MCF 10A (cell line): Measurements from ENCODE around the gene CNTNAP2. TPM values are rescaled to one million over a fixed set of nuclear protein-coding genes. Genes with fewer than 3 reads are reported as not detected.

Experiments used
- BruUV-seq: library from RNA; stranded (reverse); fragments of 400-500 nt; replicated peaks from 2 replicates; lab custom pipeline; 2021; lab: Mats Ljungman, UMichigan
- CTCF ChIA-PET: fragments of 300-600 bp; sonication (Branson Sonifier 250); formaldehyde crosslinking; extraction: SDS; loops from one replicate; lab custom pipeline; 2021; ENCODE audit warnings: antibody characterized with exemption, inconsistent platforms; lab: Yijun Ruan, JAX
- POLR2A ChIA-PET: fragments of 300-600, 350-650 bp; sonication (Branson Sonifier 250); formaldehyde crosslinking; extraction: SDS; loops from one replicate; lab custom pipeline; 2020; ENCODE audit warnings: antibody characterized with exemption, inconsistent platforms; lab: Yijun Ruan, JAX
- DNase-seq: peaks from one replicate; pipeline ENCODE4 v3.0.0-alpha.2; 2018; ENCODE audit not compliant: unreplicated experiment
- H3K27ac Mint-ChIP-seq: one replicate; pipeline ENCODE4 v1.8.0; 2022; ENCODE audit warnings: mild to moderate bottlenecking, low read depth, mixed read lengths; ENCODE audit not compliant: unreplicated experiment
- H3K27me3 Mint-ChIP-seq: one replicate; pipeline ENCODE4 v1.8.0; 2022; ENCODE audit warnings: mixed read lengths; ENCODE audit not compliant: insufficient read depth, unreplicated experiment
- H3K36me3 Mint-ChIP-seq: one replicate; pipeline ENCODE4 v1.8.0; 2022; ENCODE audit warnings: mild to moderate bottlenecking, moderate library complexity, mixed read lengths; ENCODE audit not compliant: insufficient read depth, unreplicated experiment
- H3K4me1 Mint-ChIP-seq: one replicate; pipeline ENCODE4 v1.8.0; 2022; ENCODE audit warnings: mixed read lengths; ENCODE audit not compliant: insufficient read depth, unreplicated experiment
- H3K4me3 Mint-ChIP-seq: one replicate; pipeline ENCODE4 v1.8.0; 2022; ENCODE audit warnings: mild to moderate bottlenecking, moderate library complexity, mixed read lengths; ENCODE audit not compliant: unreplicated experiment
- H3K9me3 Mint-ChIP-seq: one replicate; pipeline ENCODE4 v1.8.0; 2022; ENCODE audit warnings: mixed read lengths; ENCODE audit not compliant: unreplicated experiment
- intact Hi-C: fragments of 100-400 bp; cut with micrococcal nuclease; formaldehyde crosslinking; loops from 2 replicates; pipeline ENCODE4 v1.14.1; 2022
- total RNA-seq: library from RNA; stranded (reverse); gene quantifications from 2 replicates; pipeline ENCODE4 v1.2.3, GENCODE V29; 2022
- TF ChIP-seq, protein P1 (sequence below): fragments of 200-600 bp; IDR thresholded peaks from one replicate; pipeline ENCODE4 v1.8.0; 2022; ENCODE audit warnings: antibody characterized with exemption, mild to moderate bottlenecking; ENCODE audit not compliant: unreplicated experiment

CNTNAP2 gene
- total RNA-seq, 1 experiment from 2014 or later = 1.1 TPM

DNA sequence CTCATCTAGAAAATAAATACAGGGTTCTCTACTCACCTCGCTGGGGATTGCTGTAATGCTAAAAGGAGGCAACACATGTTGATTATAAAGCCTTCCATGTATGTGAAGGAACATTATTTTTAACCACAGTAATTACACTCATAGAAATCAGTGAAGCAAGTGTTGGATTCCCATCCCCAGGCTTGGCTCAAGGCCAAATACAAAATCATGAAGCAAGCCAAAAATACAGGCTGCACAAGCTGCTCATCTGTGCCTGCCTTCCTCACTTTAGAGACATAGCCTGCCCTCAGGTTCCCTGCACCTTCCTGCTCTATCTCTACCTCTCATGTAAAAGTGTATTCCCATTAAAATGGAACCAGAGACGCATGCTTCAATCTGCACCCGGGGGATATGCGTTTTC is 1396.8 kb downstream of the CNTNAP2 start:
- Mint-ChIP-seq H3K36me3 (no peaks in the 10 kb centered on the region), H3K9me3 (peaks cover under 1% of the 10 kb centered on the region), H3K4me3 (no peak overlapping the region), H3K27ac (no peak overlapping the region), H3K27me3 (no peaks in the 10 kb centered on the region), H3K4me1 (peaks cover 6% of the 10 kb centered on the region)
- TF ChIP-seq, protein P1, sequence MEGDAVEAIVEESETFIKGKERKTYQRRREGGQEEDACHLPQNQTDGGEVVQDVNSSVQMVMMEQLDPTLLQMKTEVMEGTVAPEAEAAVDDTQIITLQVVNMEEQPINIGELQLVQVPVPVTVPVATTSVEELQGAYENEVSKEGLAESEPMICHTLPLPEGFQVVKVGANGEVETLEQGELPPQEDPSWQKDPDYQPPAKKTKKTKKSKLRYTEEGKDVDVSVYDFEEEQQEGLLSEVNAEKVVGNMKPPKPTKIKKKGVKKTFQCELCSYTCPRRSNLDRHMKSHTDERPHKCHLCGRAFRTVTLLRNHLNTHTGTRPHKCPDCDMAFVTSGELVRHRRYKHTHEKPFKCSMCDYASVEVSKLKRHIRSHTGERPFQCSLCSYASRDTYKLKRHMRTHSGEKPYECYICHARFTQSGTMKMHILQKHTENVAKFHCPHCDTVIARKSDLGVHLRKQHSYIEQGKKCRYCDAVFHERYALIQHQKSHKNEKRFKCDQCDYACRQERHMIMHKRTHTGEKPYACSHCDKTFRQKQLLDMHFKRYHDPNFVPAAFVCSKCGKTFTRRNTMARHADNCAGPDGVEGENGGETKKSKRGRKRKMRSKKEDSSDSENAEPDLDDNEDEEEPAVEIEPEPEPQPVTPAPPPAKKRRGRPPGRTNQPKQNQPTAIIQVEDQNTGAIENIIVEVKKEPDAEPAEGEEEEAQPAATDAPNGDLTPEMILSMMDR = no peak
- intact Hi-C loops = no loop called here
- CTCF ChIA-PET = no interaction called here
- BruUV-seq = no TSS peak
- no peak for DNase-seq
- POLR2A ChIA-PET = no interaction called here

DNA sequence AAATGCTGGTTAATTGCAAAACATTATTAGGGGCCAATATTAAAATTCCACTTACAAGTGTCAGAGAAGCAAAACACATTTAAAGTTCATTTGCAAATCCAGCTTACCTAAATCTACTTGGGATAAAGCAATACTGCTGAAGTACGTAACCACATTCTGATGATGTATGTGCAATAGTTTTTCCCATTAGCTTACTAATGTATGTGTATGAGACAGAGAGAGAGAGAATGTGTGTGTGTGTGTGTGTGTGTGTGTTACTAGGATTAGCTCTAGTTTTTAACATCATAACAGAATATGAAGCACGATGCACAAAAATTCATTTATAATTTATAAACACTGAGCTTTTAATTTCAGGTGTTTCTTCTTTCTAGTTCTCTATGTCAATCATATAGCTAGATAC is 1399.8 kb downstream of the CNTNAP2 start:
- intact Hi-C loops = no loop called here
- Mint-ChIP-seq H3K36me3 (no peaks in the 10 kb centered on the region), H3K4me1 (no peaks in the 10 kb centered on the region), H3K27me3 (no peaks in the 10 kb centered on the region), H3K27ac (no peak overlapping the region), H3K9me3 (no peaks in the 10 kb centered on the region), H3K4me3 (no peak overlapping the region)
- TF ChIP-seq, protein P1 = no peak
- BruUV-seq = no TSS peak
- DNase-seq = no peak
- ChIA-PET CTCF (interaction anchor here (0.6 kb wide), 2 partner anchors 1331 to 1599 kb away, joined by 3 to 5 read pairs; no protein-coding TSS in a partner anchor), POLR2A (no interaction called here)

DNA sequence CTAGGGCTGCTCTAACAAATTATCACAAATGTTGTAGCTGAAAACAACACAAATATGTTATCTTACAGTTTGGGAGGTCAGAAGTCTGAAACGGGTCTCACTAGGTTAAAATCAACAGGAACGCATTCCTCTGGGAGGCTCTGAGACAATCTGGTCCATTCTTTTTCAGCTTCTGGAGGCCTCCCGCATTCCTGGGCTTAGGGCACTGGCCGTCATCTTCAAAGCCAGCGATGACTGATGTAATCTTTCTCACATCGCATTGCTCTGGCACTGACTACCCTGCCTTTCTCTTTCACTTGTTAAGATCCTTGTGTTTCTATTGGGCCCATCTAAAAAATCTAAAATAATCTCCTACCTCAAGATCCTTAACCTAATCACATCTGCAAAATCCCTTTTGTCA is 1402.5 kb downstream of the CNTNAP2 start:
- Mint-ChIP-seq H3K9me3 (no peaks in the 10 kb centered on the region), H3K4me1 (no peaks in the 10 kb centered on the region), H3K4me3 (no peak overlapping the region), H3K27ac (no peak overlapping the region), H3K27me3 (no peaks in the 10 kb centered on the region), H3K36me3 (no peaks in the 10 kb centered on the region)
- TF ChIP-seq, protein P1 = no peak
- DNase-seq = no peak
- intact Hi-C loops = no loop called here
- CTCF ChIA-PET = interaction anchor here (0.6 kb wide), 1 partner anchor 1815 kb away, joined by 3 read pairs; no protein-coding TSS in a partner anchor
- BruUV-seq = no TSS peak
- POLR2A ChIA-PET = no interaction called here

DNA sequence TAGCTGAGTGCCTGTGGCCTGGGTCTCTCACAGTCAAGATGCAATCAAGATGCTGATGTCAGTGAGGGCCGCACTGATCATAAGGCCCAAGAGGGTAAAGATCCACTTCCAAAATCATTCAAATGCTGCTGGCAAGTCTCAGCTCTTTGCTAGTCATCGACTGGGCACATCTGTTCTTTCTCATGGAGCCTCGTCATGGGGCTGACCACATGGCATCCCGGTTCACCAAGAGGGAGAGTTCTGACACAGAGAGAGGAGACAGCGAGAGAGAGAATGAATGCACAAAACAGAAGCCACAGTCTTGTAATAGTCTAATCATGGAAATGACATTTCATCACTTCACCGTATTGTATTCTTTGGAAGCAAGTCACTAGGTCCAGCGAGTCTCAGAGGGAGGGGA is 1406.5 kb downstream of the CNTNAP2 start:
- no peak overlapping the region for H3K27ac Mint-ChIP-seq
- intact Hi-C loops = no loop called here
- ChIA-PET POLR2A (no interaction called here), CTCF (interaction anchor here (0.7 to 1.0 kb wide), 2 partner anchors 21 to 707 kb away, joined by 3 read pairs; no protein-coding TSS in a partner anchor)
- TF ChIP-seq, protein P1 = no peak
- no peaks in the 10 kb centered on the region for H3K4me1 Mint-ChIP-seq
- peaks cover 13% of the 10 kb centered on the region for H3K27me3 Mint-ChIP-seq
- no peaks in the 10 kb centered on the region for H3K36me3 Mint-ChIP-seq
- no TSS peak for BruUV-seq
- no peak for DNase-seq
- H3K9me3 Mint-ChIP-seq = no peaks in the 10 kb centered on the region
- H3K4me3 Mint-ChIP-seq = no peak overlapping the region
